Kidney (tissue), 14 donors: ENCODE data around the gene NHSL1. TPM values are rescaled to one million over a fixed set of nuclear protein-coding genes. Genes with fewer than 3 reads are reported as not detected.

Experiments used
- DNase-seq, 5 donors: peaks; one replicate each; pipeline ENCODE4 v3.0.0-alpha.2; 2013 to 2020
- FAIRE-seq: peaks from 2 replicates; lab custom pipeline; 2012; peaks lifted over from hg19 to GRCh38; lab: Jason Lieb, UNC
- H3K27ac ChIP-seq, 2 donors: one replicate each; pipeline ENCODE4 v1.7.0; 2013; ENCODE audit warnings: low read depth in 2 of 2, low read length in 2 of 2, inconsistent platforms in 1 of 2
- H3K27me3 ChIP-seq: one replicate; pipeline ENCODE4 v1.7.1; 2013; ENCODE audit warnings: low read length, inconsistent platforms; ENCODE audit not compliant: control insufficient read depth, insufficient read depth
- H3K36me3 ChIP-seq, 3 donors: one replicate each; pipeline versions ENCODE4 v1.7.0 to v1.7.1; 2013; ENCODE audit warnings: low read length in 3 of 3, control low read depth in 1 of 3, inconsistent platforms in 1 of 3; ENCODE audit not compliant: insufficient read depth in 3 of 3, control insufficient read depth in 2 of 3
- H3K4me1 ChIP-seq, 3 donors: one replicate each; pipeline versions ENCODE4 v1.7.0 to v1.7.1; 2013; ENCODE audit warnings: low read length in 3 of 3, inconsistent platforms in 1 of 3, low read depth in 1 of 3; ENCODE audit not compliant: control insufficient read depth in 2 of 3, insufficient read depth in 2 of 3
- H3K4me3 ChIP-seq, 3 donors: one replicate each; pipeline versions ENCODE4 v1.7.0 to v1.8.1; 2013; ENCODE audit warnings: low read length in 3 of 3, control low read depth in 1 of 3, inconsistent platforms in 1 of 3
- H3K9ac ChIP-seq, 3 donors: one replicate each; pipeline versions ENCODE4 v1.7.0 to v1.7.1; 2013; ENCODE audit warnings: low read length in 3 of 3, control low read depth in 1 of 3, inconsistent platforms in 1 of 3
- H3K9me3 ChIP-seq, 3 donors: one replicate each; pipeline versions ENCODE4 v1.7.0 to v1.7.1; 2013; ENCODE audit warnings: low read length in 3 of 3, control low read depth in 1 of 3, inconsistent platforms in 1 of 3; ENCODE audit not compliant: control insufficient read depth in 2 of 3, insufficient read depth in 1 of 3
- intact Hi-C: fragments of 100-400 bp; cut with DNase I; formaldehyde crosslinking; loops from one replicate; pipeline ENCODE4 v1.11.1; 2022
- polyA plus RNA-seq: library from polyadenylated mRNA; stranded (reverse); fragments of 350-450 nt; fragmentation: Illumina TruSeq; extraction: RNeasy Lipid Tissue Mini Kit (QIAGEN cat#74804); gene quantifications from one replicate; pipeline ENCODE4 v1.2.3, GENCODE V29; 2014; ENCODE audit warnings: low read depth, low replicate concordance; ENCODE audit not compliant: insufficient read depth
- total RNA-seq: library from RNA; stranded (reverse); fragmentation: NEBNext Ultra II Directional; extraction: Animal tissue kit (Norgen Biotek cat#: 25700); gene quantifications from one replicate; pipeline ENCODE4 v1.2.1, GENCODE V29; 2021
- TF ChIP-seq, protein P1 (sequence below): IDR thresholded peaks from 3 replicates; pipeline ENCODE4 v1.5.1; 2012; ENCODE audit warnings: mild to moderate bottlenecking, moderate library complexity, borderline replicate concordance; ENCODE audit not compliant: insufficient read depth; ENCODE audit errors: extremely low read depth
- donor health status: control.
- donor health status: control.
- donor health status: control.
- donor health status: control.
- donor health status: control.
- donor health status: DM: yes; HTN: yes; CAD: no.
- donor health status: Normal renal cell carcinoma (clear cell type).

Gene NHSL1
- total and polyA plus RNA-seq, 2 donors from 2014 or later, result 4.4 to 31.4 TPM

GRCh38 chr6:138404666-138405337 lies 94.5 kb downstream of the NHSL1 start:
- peak overlapping the region; percentile 26 to 91 (median 67) for H3K9ac ChIP-seq
- FAIRE-seq (no peak), DNase-seq (peak in 3 of 5 donors; percentile 27 to 80 (median 52))
- TF ChIP-seq, protein P1, sequence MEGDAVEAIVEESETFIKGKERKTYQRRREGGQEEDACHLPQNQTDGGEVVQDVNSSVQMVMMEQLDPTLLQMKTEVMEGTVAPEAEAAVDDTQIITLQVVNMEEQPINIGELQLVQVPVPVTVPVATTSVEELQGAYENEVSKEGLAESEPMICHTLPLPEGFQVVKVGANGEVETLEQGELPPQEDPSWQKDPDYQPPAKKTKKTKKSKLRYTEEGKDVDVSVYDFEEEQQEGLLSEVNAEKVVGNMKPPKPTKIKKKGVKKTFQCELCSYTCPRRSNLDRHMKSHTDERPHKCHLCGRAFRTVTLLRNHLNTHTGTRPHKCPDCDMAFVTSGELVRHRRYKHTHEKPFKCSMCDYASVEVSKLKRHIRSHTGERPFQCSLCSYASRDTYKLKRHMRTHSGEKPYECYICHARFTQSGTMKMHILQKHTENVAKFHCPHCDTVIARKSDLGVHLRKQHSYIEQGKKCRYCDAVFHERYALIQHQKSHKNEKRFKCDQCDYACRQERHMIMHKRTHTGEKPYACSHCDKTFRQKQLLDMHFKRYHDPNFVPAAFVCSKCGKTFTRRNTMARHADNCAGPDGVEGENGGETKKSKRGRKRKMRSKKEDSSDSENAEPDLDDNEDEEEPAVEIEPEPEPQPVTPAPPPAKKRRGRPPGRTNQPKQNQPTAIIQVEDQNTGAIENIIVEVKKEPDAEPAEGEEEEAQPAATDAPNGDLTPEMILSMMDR, result no peak
- intact Hi-C loops, result no loop called here
- no peaks in the 10 kb centered on the region for H3K27me3 ChIP-seq
- H3K36me3 ChIP-seq, result peaks cover 6 to 23% (median 10%) of the 10 kb centered on the region in 3 donors
- H3K4me3 ChIP-seq, result peak overlapping the region; percentile 48 to 94 (median 85)
- no peaks in the 10 kb centered on the region for H3K9me3 ChIP-seq
- peaks cover 0 to 10% (median 0%) of the 10 kb centered on the region in 3 donors for H3K4me1 ChIP-seq
- H3K27ac ChIP-seq, result peak overlapping the region; percentile 75 to 84

DNA sequence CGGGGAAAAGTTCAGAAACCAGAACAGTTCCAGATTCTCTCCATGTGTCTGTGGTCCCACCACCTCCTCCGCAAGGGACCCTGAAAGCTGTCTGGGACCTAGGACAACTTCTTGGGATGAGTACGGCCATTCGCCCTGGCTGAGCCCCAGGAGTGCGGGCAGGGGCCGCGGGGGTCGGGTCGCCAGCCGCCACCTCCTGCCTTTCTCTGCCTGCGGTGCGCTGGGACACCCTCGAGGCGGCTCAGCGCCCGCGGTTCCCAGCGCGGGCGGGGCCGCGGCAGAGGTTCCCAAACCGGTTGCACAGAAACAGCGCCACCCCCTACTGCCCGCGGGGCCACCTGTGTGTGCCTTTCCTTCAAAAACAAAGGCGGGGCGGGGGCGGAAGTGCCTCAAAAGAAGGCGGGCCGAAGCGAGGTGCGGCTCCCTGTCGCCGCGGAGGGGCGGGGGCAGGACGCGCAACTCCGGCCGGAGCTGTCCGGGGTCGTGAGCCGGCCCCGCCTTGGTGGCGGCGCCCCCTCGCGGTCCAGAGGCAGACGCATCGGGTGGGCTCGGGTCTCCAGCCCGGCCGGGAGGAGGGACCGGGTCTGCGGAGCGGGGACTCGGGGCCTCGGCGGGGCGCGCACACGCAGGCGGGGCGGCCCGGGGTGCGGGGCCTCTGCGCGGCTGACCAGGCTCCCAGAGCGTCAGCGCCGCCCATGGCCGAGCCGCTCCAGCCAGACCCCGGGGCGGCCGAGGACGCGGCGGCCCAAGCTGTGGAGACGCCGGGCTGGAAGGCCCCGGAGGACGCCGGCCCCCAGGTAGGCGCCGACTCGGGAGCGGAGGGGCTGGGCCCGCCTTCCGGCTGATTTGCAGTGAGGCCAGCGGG lies 95.3 kb downstream of the NHSL1 start, which contains the start of gene HEBP2:
Gene HEBP2, plus strand, starts transcription at position 423 of the 865 bp plus-strand sequence. Its CDS starts 273 bp downstream, at position 696.
- DNase-seq (peak; percentile 97 to 98 (median 98)), FAIRE-seq (no peak)
- intact Hi-C loops, result no loop called here
- peaks cover 0 to 10% (median 0%) of the 10 kb centered on the region in 3 donors for H3K4me1 ChIP-seq
- H3K4me3 ChIP-seq, result peak within 1 kb of the TSS; percentile 70 to 94 (median 90)
- H3K36me3 ChIP-seq, result peaks cover 6 to 16% (median 7%) of the 10 kb centered on the region in 3 donors
- TF ChIP-seq, protein P1, result peak; percentile 59
- no peaks in the 10 kb centered on the region for H3K9me3 ChIP-seq
- H3K27me3 ChIP-seq, result no peaks in the 10 kb centered on the region
- peak within 1 kb of the TSS; percentile 90 to 95 for H3K27ac ChIP-seq
- H3K9ac ChIP-seq, result peak within 1 kb of the TSS; percentile 57 to 96 (median 91)

DNA sequence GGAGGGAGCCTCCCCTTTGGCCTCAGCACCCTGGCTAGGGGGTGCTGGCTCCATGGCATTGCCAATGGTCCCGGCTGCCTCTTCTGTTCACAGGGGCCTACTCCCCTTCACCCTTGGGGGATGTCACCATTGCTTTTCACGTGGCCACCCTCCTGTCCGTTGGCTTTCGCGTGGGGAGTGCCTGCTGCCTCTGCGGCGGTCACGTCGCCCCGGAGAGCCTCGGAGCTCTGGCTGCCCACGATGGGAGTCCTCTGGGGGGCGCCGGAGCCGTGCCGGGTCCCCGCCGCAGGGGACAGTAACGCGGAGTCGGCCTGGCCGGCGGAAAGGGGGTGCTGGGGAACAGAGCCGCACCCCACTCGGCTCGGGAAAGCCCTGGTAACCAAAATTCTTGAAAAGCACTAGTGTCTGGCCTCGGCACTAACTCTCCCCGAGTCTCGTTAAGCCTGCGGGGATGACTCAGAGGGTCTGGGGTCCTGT lies 95.9 kb downstream of the NHSL1 start:
- peak overlapping the region; percentile 70 to 94 (median 90) for H3K4me3 ChIP-seq
- peak overlapping the region; percentile 90 to 95 for H3K27ac ChIP-seq
- peaks cover 5 to 10% (median 5%) of the 10 kb centered on the region in 3 donors for H3K36me3 ChIP-seq
- H3K9ac ChIP-seq, result peak overlapping the region; percentile 57 to 96 (median 88)
- H3K4me1 ChIP-seq, result peaks cover 0 to 10% (median 0%) of the 10 kb centered on the region in 3 donors
- no peaks in the 10 kb centered on the region for H3K27me3 ChIP-seq
- no peaks in the 10 kb centered on the region for H3K9me3 ChIP-seq
- TF ChIP-seq, protein P1, result no peak
- intact Hi-C loops, result no loop called here
- DNase-seq (peak in 4 of 5 donors; percentile 59 to 87 (median 77)), FAIRE-seq (no peak)
